HPDE6-E6E7 (cell line): ENCODE results near the gene CDH20.

Source experiments
- DNase-seq: peaks from one replicate; pipeline ENCODE4 v3.0.0; 2011; ENCODE audit warnings: missing footprints; ENCODE audit errors: extremely low spot score

Gene CDH20

DNA sequence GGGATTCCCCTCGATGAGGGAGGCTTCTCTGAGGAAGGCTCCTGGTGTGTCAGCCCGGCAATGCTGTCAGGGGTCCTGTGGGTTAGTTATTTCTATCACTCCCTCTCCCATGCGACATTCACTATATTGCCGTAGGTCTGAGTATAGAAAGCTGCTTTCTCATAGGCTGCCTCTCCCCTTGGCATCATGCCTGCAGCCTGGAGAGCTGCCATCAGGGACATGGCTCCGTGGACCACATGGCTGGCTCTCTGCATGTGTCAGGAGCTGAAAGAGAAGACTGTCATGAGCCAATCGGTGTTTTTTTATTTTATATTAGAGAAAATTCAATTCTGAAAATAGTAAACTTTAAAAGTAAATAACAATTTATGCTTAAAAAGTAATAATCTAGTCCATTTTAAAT is 198.0 kb downstream of the CDH20 start:
- DNase-seq = no peak

DNA sequence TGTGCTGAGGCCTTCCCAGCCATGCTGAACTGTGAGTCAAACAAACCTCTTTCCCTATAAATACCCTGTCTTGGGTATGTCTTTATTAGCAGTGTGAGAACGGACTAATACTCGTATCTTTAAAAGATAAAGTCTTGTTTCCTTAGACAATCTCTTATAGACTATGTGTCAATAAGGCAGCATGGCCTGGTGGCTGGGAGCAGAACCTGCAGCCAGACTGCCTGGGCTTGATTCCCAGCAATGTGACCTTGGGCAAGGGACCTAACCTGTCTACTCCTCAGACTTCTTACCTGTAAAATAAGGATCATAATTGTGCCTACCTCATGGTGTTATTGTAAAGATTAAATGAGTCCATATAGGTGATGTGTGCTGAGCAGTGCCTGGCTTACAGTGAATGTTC is 198.7 kb downstream of the CDH20 start:
- DNase-seq = no peak

GRCh38 chr18:61535401-61535800 is 202.2 kb downstream of the CDH20 start:
- DNase-seq = no peak

DNA sequence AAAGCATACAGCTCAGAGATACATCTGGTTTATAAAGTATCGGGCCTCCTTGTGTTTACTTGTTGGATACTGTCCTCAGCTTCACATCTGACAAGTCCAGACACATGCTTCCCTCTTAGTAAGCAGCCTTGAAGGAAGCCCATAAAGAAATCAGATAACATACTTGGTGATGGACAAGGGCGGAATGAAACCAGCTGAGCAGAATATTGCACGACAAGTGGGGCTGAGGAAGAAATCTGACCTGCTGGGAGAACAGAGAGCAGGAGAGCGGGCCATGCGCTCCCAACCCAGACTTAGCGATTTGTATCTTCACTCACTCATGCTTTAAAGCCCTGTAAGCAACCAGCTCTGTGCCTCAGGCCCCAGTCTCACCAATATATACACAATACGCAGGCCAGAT is 208.4 kb downstream of the CDH20 start:
- peak; percentile 73 for DNase-seq

DNA sequence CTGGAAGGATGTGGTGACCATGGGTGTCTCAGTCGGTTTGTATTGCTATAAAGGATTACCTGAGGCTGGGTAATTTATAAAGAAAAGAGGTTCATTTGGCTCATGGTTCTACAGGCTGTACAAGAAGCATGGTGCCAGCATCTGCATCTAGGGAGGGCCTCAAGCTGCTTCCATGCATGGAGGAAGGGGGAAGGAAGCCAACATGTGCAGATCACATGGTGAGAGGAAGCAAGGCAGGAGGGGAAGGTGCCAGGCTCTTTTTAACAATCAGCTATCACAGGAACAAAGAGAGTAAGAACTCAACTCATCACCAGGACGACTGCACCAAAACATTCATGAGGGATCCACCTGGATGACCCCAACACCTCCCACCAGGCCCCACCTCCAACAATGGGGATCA is 209.4 kb downstream of the CDH20 start:
- no peak for DNase-seq

GRCh38 chr18:61543518-61543917 is 210.3 kb downstream of the CDH20 start:
- DNase-seq = no peak

DNA sequence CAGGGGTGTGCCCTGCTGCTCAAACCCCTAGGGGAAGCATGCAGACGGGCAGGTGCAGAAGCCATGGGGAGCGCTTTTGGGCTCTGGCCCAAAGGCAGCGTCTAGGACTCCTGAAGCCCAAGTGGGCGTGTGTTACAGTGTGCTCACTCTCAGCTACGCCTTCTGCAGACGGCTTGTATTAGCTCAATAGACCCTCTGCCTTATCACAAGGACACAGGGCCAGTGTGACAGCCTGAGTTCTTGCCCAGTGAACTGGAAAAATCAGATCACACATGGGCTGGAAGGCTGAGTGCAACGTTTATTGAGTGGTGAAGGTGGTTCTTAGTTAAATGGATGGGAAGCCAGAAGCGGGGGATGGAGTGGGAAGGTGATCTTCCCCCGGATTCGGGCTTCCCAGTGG is 210.9 kb downstream of the CDH20 start:
- no peak for DNase-seq

GRCh38 chr18:61545281-61546245 is 212.3 kb downstream of the CDH20 start:
- DNase-seq = no peak

GRCh38 chr18:61546590-61546989 is 213.4 kb downstream of the CDH20 start:
- peak; percentile 45 for DNase-seq

DNA sequence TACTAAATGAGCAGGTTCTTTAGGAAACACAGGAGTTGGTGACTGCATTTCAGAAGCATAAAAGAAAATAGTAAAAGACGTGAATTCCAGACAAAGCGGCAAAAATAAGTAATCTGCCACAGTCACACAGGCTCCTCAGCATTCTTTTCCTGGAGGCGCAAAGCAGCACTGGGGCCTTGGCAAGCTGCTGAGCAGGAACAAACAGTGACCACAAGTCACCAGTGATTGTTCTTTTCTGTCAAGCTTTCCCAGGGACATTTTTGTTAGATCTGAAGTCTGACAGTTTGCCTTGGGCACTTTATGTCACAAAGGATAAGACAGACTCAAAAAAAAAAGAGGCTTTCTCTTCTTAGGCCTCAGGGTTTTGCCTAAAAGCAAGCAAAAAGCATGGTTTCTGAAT is 216.2 kb downstream of the CDH20 start:
- DNase-seq = no peak

- DNase-seq = no peak
Observed at GRCh38 chr18:61549889-61550288, 216.7 kb downstream of the CDH20 start.

DNA sequence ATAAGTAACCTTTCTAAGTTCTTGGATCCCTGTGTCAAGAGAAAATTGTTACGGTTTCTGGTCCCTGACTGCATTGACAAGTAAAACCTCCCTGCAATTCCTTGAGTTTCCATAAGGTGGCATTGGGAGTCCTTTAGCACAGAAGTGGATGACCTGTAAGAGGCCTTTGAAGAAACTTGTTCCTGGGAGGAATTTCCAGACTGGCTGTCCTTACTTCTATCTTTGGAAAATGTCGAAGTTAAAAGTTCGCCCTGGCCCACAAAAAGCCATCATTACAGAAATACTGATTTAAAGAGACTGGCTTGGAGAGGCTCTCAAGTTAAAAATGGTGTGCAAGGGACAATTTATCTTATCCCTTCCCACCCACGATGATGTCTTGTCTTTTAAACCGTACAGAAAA is 218.4 kb downstream of the CDH20 start:
- peak; percentile 56 for DNase-seq

DNA sequence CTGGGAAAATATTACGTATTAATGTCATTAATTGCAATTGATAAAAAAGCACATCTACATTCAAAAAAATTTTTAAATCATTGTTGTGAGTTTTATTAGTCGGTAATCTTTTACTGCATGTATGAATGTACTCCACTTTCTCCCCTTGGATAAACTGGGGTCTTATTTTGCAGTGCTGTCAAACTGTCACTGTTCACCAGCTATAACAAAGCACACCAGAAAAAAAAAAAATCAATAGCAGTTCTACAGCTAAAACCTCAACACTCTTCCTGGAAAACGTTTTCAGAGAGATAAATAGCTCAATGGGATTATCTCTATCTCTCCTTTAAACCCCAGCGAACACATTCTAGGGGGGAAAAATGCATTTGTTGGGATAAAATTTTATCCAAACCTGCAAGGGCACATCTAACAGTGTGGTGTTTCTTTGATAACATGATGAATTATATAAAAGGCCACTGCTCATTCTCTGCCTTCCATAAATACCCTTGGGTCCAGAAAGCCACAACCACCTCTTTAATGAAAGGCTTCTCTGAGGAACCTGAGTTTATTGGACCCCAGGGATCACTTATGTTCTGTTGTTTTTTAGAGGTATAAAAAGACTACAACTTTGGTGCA is 219.9 kb downstream of the CDH20 start:
- DNase-seq = no peak

DNA sequence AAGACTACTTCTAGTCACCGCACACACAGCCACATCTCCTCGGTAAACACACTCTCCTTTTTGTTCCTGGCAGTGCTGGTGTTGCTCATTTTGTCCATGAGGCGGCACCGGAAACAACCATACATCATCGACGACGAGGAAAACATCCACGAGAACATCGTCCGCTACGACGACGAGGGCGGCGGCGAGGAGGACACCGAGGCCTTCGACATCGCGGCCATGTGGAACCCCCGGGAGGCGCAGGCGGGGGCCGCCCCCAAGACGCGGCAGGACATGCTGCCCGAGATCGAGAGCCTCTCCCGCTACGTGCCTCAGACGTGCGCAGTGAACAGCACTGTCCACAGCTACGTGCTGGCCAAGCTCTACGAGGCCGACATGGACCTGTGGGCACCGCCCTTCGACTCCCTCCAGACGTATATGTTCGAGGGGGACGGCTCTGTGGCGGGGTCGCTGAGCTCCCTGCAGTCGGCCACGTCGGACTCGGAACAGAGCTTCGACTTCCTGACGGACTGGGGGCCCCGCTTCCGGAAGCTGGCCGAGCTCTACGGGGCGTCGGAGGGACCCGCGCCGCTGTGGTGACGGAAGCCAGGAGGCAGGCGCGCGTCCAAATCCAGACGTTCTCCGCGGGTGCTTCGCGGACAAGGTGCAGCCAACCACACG is 221.0 kb downstream of the CDH20 start:
- DNase-seq = no peak

DNA sequence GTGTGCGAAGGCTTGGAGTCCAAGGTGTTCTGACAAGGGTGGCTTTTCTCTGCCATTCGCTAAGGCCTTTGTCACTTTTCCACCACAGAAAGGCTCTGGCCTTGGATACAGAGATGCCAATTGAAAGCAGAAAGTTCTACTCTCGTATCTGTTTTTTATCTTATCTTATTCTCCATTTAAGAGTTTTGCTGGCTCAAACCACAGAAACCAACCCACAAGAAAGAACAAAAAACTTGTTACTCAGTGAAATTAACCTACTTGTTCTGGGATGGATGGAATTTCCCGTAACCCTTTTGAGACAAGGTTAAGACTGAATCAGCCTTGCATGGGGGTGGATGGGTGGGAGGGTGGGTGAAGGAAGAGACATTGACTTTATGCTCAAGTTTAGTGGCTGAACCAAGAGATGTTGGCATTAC is 221.7 kb downstream of the CDH20 start:
- DNase-seq = no peak

DNA sequence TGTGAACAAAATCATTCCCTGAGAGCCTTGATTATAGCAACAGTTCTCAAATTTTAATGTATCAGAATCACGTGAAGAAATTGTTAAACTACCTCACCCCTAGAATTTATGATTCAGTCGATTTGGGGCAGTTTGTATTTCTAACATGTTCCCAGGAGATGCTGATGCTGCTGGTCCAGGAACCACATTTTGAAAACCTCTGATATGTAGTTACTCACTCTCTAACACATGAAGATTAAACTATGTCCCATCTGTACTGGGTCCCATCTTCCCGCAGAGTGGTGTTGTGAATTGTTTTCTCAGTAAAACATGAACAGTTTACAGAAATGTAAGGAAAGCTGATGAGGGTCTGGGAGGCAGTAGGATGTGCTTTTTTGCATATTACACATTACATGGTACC is 223.1 kb downstream of the CDH20 start:
- DNase-seq = no peak

DNA sequence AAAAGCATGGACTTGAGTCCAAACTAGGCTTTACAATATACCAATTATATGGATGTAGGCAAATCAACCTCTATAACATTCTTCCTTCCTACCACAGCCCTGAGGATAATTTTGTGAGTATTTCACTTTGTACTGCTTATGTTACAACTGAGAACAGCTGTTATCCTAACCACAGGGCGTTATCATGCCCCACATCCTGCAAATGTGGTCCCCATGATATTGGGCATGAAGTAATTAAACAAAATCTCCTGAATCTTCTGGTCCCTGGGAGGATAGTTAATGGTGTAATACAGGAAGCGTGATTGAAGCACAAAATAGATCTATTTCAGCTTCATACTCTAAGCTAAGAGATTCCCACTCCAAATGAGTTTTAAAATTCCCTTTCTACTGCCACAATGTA is 223.6 kb downstream of the CDH20 start:
- no peak for DNase-seq

GRCh38 chr18:61569176-61569892 is 236.1 kb downstream of the CDH20 start:
- DNase-seq = peak; percentile 50

- no peak for DNase-seq
Observed at GRCh38 chr18:61570070-61570469, 236.8 kb downstream of the CDH20 start.

DNA sequence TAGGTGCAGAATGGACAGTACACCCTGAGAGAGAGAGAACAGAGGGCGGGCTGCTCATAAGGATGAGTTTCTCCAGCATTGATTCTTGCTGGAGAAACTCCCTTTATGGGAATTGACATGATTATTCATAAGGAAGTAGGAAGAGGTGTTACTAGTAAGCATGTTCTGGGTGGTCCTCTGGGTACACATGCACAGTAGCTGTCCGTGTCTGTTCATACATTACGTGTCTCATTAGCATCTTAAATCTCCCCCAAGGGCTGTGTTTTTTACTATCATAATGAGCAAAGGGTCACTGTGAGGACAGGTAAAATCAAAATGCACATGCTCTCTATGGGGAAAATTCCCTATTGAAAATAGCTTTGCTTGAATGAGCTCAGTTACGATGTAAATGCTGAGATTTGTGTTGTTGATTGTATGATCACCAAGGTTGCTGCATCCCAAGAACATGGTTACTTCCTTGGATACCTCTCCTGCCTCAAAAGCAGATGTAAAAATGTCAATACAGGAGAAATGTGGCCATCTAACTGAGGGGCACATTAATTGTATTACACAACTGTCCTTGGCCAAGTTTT is 238.9 kb downstream of the CDH20 start:
- no peak for DNase-seq

GRCh38 chr18:61572871-61573270 is 239.6 kb downstream of the CDH20 start:
- DNase-seq = no peak

DNA sequence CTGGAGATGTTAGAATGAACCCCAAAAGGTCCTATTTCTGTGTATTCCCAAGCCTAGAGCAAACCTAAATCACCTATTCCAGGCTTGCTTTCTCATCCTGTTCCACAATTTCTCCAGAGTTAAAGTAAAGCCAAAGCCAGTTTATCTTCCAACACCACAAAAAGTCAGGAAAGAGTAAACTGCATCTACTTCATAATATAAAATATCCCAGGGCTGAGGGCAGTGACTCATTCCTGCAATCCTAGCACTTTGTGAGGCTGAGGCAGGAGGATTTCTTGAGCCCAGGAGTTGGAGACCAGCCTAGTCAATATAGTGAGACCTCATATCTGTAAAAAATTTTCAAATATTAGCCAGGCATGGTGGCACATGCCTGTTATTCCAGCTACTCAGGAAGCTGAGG is 241.4 kb downstream of the CDH20 start:
- DNase-seq = no peak
